WTC11 (cell line): ENCODE results near the gene SHD. TPM values are rescaled to one million over a fixed set of nuclear protein-coding genes. Genes with fewer than 3 reads are reported as not detected.

Experiments
- ATAC-seq: fragments of 200-7000 bp; cut with Tn5 transposase; 2 replicates; pipeline ENCODE4 v1.10.0; 2021; ENCODE audit warnings: mild to moderate bottlenecking, moderate library complexity
- CTCF ChIA-PET: fragments of 300-600 bp; sonication (Branson Sonifier 250); formaldehyde crosslinking; loops from one replicate; lab custom pipeline; 2021; ENCODE audit warnings: antibody characterized with exemption; lab: Charles Lee
- POLR2A ChIA-PET: fragments of 350-600 bp; sonication (Branson Sonifier 250); formaldehyde crosslinking; loops from one replicate; lab custom pipeline; 2021; ENCODE audit warnings: antibody characterized with exemption; lab: Charles Lee
- DNase-seq: peaks from one replicate; pipeline ENCODE4 v3.0.0; 2021; ENCODE audit warnings: low spot score
- H3K27ac Mint-ChIP-seq: 2 replicates; pipeline ENCODE4 v1.8.0; 2021; ENCODE audit warnings: mixed read lengths
- H3K27me3 Mint-ChIP-seq: 2 replicates; pipeline ENCODE4 v1.8.0; 2021; ENCODE audit warnings: low read depth, mild to moderate bottlenecking, moderate library complexity, mixed read lengths
- H3K36me3 Mint-ChIP-seq: 2 replicates; pipeline ENCODE4 v1.8.0; 2021; ENCODE audit warnings: mixed read lengths
- H3K4me1 Mint-ChIP-seq: 2 replicates; pipeline ENCODE4 v1.8.0; 2022; ENCODE audit warnings: mixed read lengths
- H3K4me3 Mint-ChIP-seq: 2 replicates; pipeline ENCODE4 v1.8.0; 2021; ENCODE audit warnings: mild to moderate bottlenecking, moderate library complexity, mixed read lengths
- H3K9me3 Mint-ChIP-seq: 2 replicates; pipeline ENCODE4 v1.8.0; 2021; ENCODE audit warnings: mixed read lengths
- AR ChIP-seq: fragments of 250-450 bp; sonication (Bioruptor Pico); IDR thresholded peaks from 2 replicates; pipeline ENCODE4 v1.9.0; 2021; ENCODE audit warnings: mild to moderate bottlenecking
- ATF3 ChIP-seq: sonication (generic); formaldehyde crosslinking; conservative IDR thresholded peaks from 2 replicates; pipeline ENCODE4 v1.8.1; 2022; ENCODE audit warnings: mild to moderate bottlenecking, missing genetic modification reagents
- FOXK1 ChIP-seq: sonication (generic); formaldehyde crosslinking; IDR thresholded peaks from 2 replicates; pipeline ENCODE4 v1.8.0; 2022; ENCODE audit warnings: mild to moderate bottlenecking, moderate library complexity, missing genetic modification reagents
- GRHL2 ChIP-seq: fragments of 250-450 bp; sonication (Bioruptor Pico); IDR thresholded peaks from 2 replicates; pipeline ENCODE4 v1.8.0; 2022; ENCODE audit warnings: mild to moderate bottlenecking, moderate library complexity; ENCODE audit not compliant: insufficient replicate concordance, severe bottlenecking
- JAZF1 ChIP-seq: fragments of 250-450 bp; sonication (Bioruptor Pico); IDR thresholded peaks from 2 replicates; pipeline ENCODE4 v1.9.0; 2021; ENCODE audit warnings: moderate library complexity, mild to moderate bottlenecking, inconsistent platforms
- NR2C2 ChIP-seq: sonication (generic); formaldehyde crosslinking; IDR thresholded peaks from 2 replicates; pipeline ENCODE4 v1.8.0; 2022; ENCODE audit warnings: mild to moderate bottlenecking, missing genetic modification reagents
- SOX15 ChIP-seq: fragments of 250-450 bp; sonication (Bioruptor Pico); IDR thresholded peaks from 2 replicates; pipeline ENCODE4 v1.9.0; 2021; ENCODE audit warnings: mild to moderate bottlenecking
- STAT6 ChIP-seq: sonication (generic); formaldehyde crosslinking; conservative IDR thresholded peaks from 2 replicates; pipeline ENCODE4 v1.8.1; 2023; ENCODE audit warnings: mild to moderate bottlenecking, low read depth, missing genetic modification reagents, moderate library complexity
- TP53 ChIP-seq: sonication (generic); formaldehyde crosslinking; IDR thresholded peaks from 2 replicates; pipeline ENCODE4 v1.8.1; 2023; ENCODE audit warnings: mild to moderate bottlenecking, missing genetic modification reagents
- ZBTB21 ChIP-seq: sonication (generic); formaldehyde crosslinking; IDR thresholded peaks from 2 replicates; pipeline ENCODE4 v1.8.1; 2023; ENCODE audit warnings: mild to moderate bottlenecking, missing genetic modification reagents, borderline replicate concordance
- total RNA-seq: library from RNA; stranded (reverse); gene quantifications from 3 replicates; pipeline ENCODE4 v1.2.3, GENCODE V29; 2021
- TF ChIP-seq, protein P1 (sequence below): sonication (generic); formaldehyde crosslinking; IDR thresholded peaks from 2 replicates; pipeline ENCODE4 v1.8.0; 2022; ENCODE audit warnings: missing genetic modification reagents
- TF ChIP-seq, protein P2 (sequence below): sonication (generic); formaldehyde crosslinking; IDR thresholded peaks from 2 replicates; pipeline ENCODE4 v1.8.0; 2023; ENCODE audit warnings: missing genetic modification reagents, mild to moderate bottlenecking, borderline replicate concordance

SHD gene
- total RNA-seq, 1 experiment from 2014 or later: 3.4 TPM

DNA sequence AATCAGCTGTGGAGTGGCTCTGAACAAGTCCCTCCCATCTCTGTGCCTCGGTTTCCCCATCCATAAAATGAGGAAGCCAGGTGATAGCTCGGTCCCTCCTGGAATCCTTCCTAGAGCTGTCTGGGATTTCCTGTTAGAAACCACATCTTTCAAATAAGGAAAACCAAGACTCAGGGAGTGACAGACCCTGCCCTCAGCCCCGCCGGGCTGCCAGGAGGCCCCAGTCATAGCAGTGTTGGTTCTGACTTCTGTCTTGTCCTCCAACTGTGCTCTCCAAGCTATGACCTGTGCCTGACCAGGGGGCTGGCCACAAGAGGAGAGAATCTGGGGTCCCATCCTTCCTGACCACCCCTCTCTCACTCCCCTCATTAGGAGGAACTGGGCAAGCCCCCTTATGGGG lies 1.1 kb upstream of the SHD start:
- Mint-ChIP-seq H3K36me3 (no peaks in the 10 kb centered on the region), H3K4me3 (peak overlapping the region; percentile 85), H3K4me1 (peaks cover 8% of the 10 kb centered on the region; the same call in 1 of the 2 replicates), H3K27ac (no peak overlapping the region), H3K9me3 (no peaks in the 10 kb centered on the region), H3K27me3 (peaks cover 51% of the 10 kb centered on the region)
- TF ChIP-seq STAT6 (CRISPR knock-in tag): no peak
- no peak for TF ChIP-seq TP53
- no peak for TF ChIP-seq SOX15 (CRISPR knock-in tag)
- TF ChIP-seq GRHL2 (CRISPR knock-in tag): no peak
- no peak for TF ChIP-seq ZBTB21 (CRISPR knock-in tag)
- no peak for TF ChIP-seq FOXK1 (CRISPR knock-in tag)
- no peak for TF ChIP-seq NR2C2 (CRISPR knock-in tag)
- TF ChIP-seq, protein P1, sequence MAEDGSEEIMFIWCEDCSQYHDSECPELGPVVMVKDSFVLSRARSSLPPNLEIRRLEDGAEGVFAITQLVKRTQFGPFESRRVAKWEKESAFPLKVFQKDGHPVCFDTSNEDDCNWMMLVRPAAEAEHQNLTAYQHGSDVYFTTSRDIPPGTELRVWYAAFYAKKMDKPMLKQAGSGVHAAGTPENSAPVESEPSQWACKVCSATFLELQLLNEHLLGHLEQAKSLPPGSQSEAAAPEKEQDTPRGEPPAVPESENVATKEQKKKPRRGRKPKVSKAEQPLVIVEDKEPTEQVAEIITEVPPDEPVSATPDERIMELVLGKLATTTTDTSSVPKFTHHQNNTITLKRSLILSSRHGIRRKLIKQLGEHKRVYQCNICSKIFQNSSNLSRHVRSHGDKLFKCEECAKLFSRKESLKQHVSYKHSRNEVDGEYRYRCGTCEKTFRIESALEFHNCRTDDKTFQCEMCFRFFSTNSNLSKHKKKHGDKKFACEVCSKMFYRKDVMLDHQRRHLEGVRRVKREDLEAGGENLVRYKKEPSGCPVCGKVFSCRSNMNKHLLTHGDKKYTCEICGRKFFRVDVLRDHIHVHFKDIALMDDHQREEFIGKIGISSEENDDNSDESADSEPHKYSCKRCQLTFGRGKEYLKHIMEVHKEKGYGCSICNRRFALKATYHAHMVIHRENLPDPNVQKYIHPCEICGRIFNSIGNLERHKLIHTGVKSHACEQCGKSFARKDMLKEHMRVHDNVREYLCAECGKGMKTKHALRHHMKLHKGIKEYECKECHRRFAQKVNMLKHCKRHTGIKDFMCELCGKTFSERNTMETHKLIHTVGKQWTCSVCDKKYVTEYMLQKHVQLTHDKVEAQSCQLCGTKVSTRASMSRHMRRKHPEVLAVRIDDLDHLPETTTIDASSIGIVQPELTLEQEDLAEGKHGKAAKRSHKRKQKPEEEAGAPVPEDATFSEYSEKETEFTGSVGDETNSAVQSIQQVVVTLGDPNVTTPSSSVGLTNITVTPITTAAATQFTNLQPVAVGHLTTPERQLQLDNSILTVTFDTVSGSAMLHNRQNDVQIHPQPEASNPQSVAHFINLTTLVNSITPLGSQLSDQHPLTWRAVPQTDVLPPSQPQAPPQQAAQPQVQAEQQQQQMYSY: no peak
- TF ChIP-seq, protein P2, sequence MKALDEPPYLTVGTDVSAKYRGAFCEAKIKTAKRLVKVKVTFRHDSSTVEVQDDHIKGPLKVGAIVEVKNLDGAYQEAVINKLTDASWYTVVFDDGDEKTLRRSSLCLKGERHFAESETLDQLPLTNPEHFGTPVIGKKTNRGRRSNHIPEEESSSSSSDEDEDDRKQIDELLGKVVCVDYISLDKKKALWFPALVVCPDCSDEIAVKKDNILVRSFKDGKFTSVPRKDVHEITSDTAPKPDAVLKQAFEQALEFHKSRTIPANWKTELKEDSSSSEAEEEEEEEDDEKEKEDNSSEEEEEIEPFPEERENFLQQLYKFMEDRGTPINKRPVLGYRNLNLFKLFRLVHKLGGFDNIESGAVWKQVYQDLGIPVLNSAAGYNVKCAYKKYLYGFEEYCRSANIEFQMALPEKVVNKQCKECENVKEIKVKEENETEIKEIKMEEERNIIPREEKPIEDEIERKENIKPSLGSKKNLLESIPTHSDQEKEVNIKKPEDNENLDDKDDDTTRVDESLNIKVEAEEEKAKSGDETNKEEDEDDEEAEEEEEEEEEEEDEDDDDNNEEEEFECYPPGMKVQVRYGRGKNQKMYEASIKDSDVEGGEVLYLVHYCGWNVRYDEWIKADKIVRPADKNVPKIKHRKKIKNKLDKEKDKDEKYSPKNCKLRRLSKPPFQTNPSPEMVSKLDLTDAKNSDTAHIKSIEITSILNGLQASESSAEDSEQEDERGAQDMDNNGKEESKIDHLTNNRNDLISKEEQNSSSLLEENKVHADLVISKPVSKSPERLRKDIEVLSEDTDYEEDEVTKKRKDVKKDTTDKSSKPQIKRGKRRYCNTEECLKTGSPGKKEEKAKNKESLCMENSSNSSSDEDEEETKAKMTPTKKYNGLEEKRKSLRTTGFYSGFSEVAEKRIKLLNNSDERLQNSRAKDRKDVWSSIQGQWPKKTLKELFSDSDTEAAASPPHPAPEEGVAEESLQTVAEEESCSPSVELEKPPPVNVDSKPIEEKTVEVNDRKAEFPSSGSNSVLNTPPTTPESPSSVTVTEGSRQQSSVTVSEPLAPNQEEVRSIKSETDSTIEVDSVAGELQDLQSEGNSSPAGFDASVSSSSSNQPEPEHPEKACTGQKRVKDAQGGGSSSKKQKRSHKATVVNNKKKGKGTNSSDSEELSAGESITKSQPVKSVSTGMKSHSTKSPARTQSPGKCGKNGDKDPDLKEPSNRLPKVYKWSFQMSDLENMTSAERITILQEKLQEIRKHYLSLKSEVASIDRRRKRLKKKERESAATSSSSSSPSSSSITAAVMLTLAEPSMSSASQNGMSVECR (CRISPR knock-in tag): no peak
- TF ChIP-seq JAZF1 (CRISPR knock-in tag): no peak
- no peak for TF ChIP-seq ATF3 (CRISPR knock-in tag)
- TF ChIP-seq AR: no peak
- ChIA-PET POLR2A (no interaction called here), CTCF (interaction anchor here (0.7 to 10.5 kb wide), 6 partner anchors 10 to 290 kb away, joined by 3 to 172 read pairs (median 5); partner anchors contain the start of gene MPND)
- DNase-seq (no peak), ATAC-seq (no peak)
